ENCODE data around the gene KRTAP4-3.
"Not testable (repeated sequence)": the region's sequence is repeated elsewhere in the genome, so short reads cannot be mapped to it uniquely, and the experiment has no call there.

Gene KRTAP4-3

GRCh38 chr17:41117846-41118386, 50.1 kb downstream of the KRTAP4-3 start, which contains the start of gene KRTAP4-11:
TSS of gene KRTAP4-11 (minus strand) at chr17:41118373. CDS start at chr17:41118315, 58 bp downstream.
- not testable (repeated sequence) for ATAC-seq

More at GRCh38 chr17:41117846-41118386, 50.1 kb downstream of the KRTAP4-3 start, which contains the start of gene KRTAP4-11:
- DNase-seq, result not testable (repeated sequence)

Measured in stimulated activated naive CD8-positive, alpha-beta T cell treated with anti-CD3 and anti-CD28 coated beads, Interleukin-15, Interleukin-2, amounts not matched to agents 100 U/mL and 50 U/mL, for 24 hours (primary cell).